OCI-LY7 (cell line): ENCODE results near the gene SUFU. TPM values are rescaled to one million over a fixed set of nuclear protein-coding genes. Genes with fewer than 3 reads are reported as not detected.

Source experiments
- BruUV-seq: library from RNA; stranded (reverse); fragments of 400-500 nt; replicated peaks from 2 replicates; lab custom pipeline; 2021; lab: Mats Ljungman, UMichigan
- CTCF ChIA-PET: fragments of 300-600 bp; sonication (Branson Sonifier 250); formaldehyde crosslinking; loops from one replicate; lab custom pipeline; 2022; ENCODE audit warnings: antibody characterized with exemption; ENCODE audit not compliant: unreplicated experiment; lab: Charles Lee
- POLR2A ChIA-PET: fragments of 300-600 bp; sonication (Branson Sonifier 250); formaldehyde crosslinking; loops from one replicate; lab custom pipeline; 2022; ENCODE audit warnings: antibody characterized with exemption; lab: Charles Lee
- DNase-seq: peaks from one replicate; pipeline ENCODE4 v3.0.0-alpha.2; 2015; ENCODE audit warnings: low spot score
- H2AFZ ChIP-seq: fragments of 200-600 bp; sonication (generic), shearing (Covaris generic); 2 replicates; pipeline ENCODE4 v1.6.1; 2014; ENCODE audit warnings: mild to moderate bottlenecking, antibody characterized with exemption, low read length, moderate library complexity
- H3K27ac ChIP-seq: fragments of 200-600 bp; sonication (generic); 2 replicates; pipeline ENCODE4 v1.5.1; 2014; ENCODE audit warnings: mixed run types, low read depth, mild to moderate bottlenecking, moderate library complexity, low read length, inconsistent platforms; ENCODE audit not compliant: poor library complexity, severe bottlenecking
- H3K36me3 ChIP-seq: fragments of 200-600 bp; sonication (generic); 2 replicates; pipeline ENCODE4 v1.6.1; 2014; ENCODE audit warnings: mild to moderate bottlenecking, antibody characterized with exemption, low read length, moderate library complexity, mixed read lengths; ENCODE audit not compliant: insufficient read depth
- H3K4me1 ChIP-seq: fragments of 200-600 bp; sonication (generic); 2 replicates; pipeline ENCODE4 v1.5.1; 2014; ENCODE audit warnings: mild to moderate bottlenecking, low read length; ENCODE audit not compliant: insufficient read depth, poor library complexity, severe bottlenecking
- H3K4me2 ChIP-seq: fragments of 200-600 bp; sonication (generic); 2 replicates; pipeline ENCODE4 v1.6.1; 2014; ENCODE audit warnings: mild to moderate bottlenecking, low read length
- H3K4me3 ChIP-seq: fragments of 200-600 bp; sonication (generic); 2 replicates; pipeline ENCODE4 v1.5.1; 2014; ENCODE audit warnings: mild to moderate bottlenecking, low read depth, low read length; ENCODE audit not compliant: poor library complexity, severe bottlenecking
- H3K79me2 ChIP-seq: fragments of 200-600 bp; sonication (generic); 2 replicates; pipeline ENCODE4 v1.6.1; 2016; ENCODE audit warnings: low read depth, mild to moderate bottlenecking, low read length, moderate library complexity, mixed read lengths; ENCODE audit not compliant: insufficient read depth
- H3K9me2 ChIP-seq: fragments of 200-600 bp; sonication (generic); 2 replicates; pipeline ENCODE4 v1.6.1; 2016; ENCODE audit warnings: mild to moderate bottlenecking, low read length, mixed read lengths; ENCODE audit not compliant: insufficient read depth
- H3K9me3 ChIP-seq: fragments of 200-600 bp; sonication (generic); 2 replicates; pipeline ENCODE4 v1.6.1; 2014; ENCODE audit warnings: mild to moderate bottlenecking, mixed run types, low read length, mixed read lengths
- H4K20me1 ChIP-seq: fragments of 200-600 bp; sonication (generic); 2 replicates; pipeline ENCODE4 v1.6.1; 2014; ENCODE audit warnings: mild to moderate bottlenecking, antibody characterized with exemption, low read length, moderate library complexity, mixed read lengths; ENCODE audit not compliant: insufficient read depth
- EZH2phosphoT487 ChIP-seq: fragments of 200-600 bp; sonication (generic); IDR thresholded peaks from 2 replicates; pipeline ENCODE4 v1.6.1; 2018; ENCODE audit warnings: low read depth, borderline replicate concordance, mild to moderate bottlenecking, mixed run types, antibody characterized with exemption, low read length, moderate library complexity, mixed read lengths
- intact Hi-C: fragments of 100-400 bp; cut with micrococcal nuclease; formaldehyde crosslinking; loops from one replicate; pipeline ENCODE4 v1.10.0; 2022; ENCODE audit not compliant: unreplicated experiment
- total RNA-seq, 2 experiments: library from RNA; depleted of rRNA in 1 of 2; stranded (reverse); fragments of >200 nt in 1 of 2; shearing (Covaris generic) in 1 of 2; gene quantifications; 2 replicates each; pipeline ENCODE4 v1.2.3, GENCODE V29; 2014 to 2022
- TF ChIP-seq, protein P1 (sequence below): fragments of 200-600 bp; sonication (generic); conservative IDR thresholded peaks from 2 replicates; pipeline ENCODE4 v1.5.1; 2014; ENCODE audit warnings: mild to moderate bottlenecking, antibody characterized with exemption, low read length, moderate library complexity, mixed read lengths

Gene SUFU
- total RNA-seq, 2 experiments from 2014 or later, result 4.9 to 10.0 TPM

GRCh38 chr10:102502337-102503151 lies 1.2 kb upstream of the SUFU start, which contains the start of gene ACTR1A:
TSS of gene ACTR1A (minus strand) at chr10:102502712. CDS start at chr10:102502647, 65 bp downstream.
- intact Hi-C loops, result loop anchor here (1.0 to 2.0 kb wide), 5 partner anchors 52 to 210 kb away; partner anchors contain the start of genes C10orf95 and FBXL15
- Histone ChIP-seq H2AFZ (peak within 1 kb of the TSS; percentile 73), H3K9me2 (no peaks in the 10 kb centered on the region), H3K4me2 (peak within 1 kb of the TSS; percentile 83), H3K79me2 (peaks cover 50% of the 10 kb centered on the region), H3K9me3 (no peaks in the 10 kb centered on the region), H3K27ac (peak within 1 kb of the TSS; percentile 64), H3K4me1 (peaks cover 20% of the 10 kb centered on the region), H4K20me1 (no peaks in the 10 kb centered on the region), H3K36me3 (peaks cover 9% of the 10 kb centered on the region; the same call in 1 of the 2 replicates), H3K4me3 (peak within 1 kb of the TSS; percentile 94)
- DNase-seq, result peak; percentile 99
- BruUV-seq, result no TSS peak
- CTCF ChIA-PET, result interaction anchor here (0.5 to 1.1 kb wide), 3 partner anchors 39 to 108 kb away, joined by 3 read pairs; no protein-coding TSS in a partner anchor
- POLR2A ChIA-PET, result interaction anchor here (1.4 to 1.5 kb wide), 2 partner anchors 9 to 81 kb away, joined by 3 to 10 read pairs; no protein-coding TSS in a partner anchor
- TF ChIP-seq, protein P1, sequence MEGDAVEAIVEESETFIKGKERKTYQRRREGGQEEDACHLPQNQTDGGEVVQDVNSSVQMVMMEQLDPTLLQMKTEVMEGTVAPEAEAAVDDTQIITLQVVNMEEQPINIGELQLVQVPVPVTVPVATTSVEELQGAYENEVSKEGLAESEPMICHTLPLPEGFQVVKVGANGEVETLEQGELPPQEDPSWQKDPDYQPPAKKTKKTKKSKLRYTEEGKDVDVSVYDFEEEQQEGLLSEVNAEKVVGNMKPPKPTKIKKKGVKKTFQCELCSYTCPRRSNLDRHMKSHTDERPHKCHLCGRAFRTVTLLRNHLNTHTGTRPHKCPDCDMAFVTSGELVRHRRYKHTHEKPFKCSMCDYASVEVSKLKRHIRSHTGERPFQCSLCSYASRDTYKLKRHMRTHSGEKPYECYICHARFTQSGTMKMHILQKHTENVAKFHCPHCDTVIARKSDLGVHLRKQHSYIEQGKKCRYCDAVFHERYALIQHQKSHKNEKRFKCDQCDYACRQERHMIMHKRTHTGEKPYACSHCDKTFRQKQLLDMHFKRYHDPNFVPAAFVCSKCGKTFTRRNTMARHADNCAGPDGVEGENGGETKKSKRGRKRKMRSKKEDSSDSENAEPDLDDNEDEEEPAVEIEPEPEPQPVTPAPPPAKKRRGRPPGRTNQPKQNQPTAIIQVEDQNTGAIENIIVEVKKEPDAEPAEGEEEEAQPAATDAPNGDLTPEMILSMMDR, result no peak
- TF ChIP-seq EZH2phosphoT487, result no peak

DNA sequence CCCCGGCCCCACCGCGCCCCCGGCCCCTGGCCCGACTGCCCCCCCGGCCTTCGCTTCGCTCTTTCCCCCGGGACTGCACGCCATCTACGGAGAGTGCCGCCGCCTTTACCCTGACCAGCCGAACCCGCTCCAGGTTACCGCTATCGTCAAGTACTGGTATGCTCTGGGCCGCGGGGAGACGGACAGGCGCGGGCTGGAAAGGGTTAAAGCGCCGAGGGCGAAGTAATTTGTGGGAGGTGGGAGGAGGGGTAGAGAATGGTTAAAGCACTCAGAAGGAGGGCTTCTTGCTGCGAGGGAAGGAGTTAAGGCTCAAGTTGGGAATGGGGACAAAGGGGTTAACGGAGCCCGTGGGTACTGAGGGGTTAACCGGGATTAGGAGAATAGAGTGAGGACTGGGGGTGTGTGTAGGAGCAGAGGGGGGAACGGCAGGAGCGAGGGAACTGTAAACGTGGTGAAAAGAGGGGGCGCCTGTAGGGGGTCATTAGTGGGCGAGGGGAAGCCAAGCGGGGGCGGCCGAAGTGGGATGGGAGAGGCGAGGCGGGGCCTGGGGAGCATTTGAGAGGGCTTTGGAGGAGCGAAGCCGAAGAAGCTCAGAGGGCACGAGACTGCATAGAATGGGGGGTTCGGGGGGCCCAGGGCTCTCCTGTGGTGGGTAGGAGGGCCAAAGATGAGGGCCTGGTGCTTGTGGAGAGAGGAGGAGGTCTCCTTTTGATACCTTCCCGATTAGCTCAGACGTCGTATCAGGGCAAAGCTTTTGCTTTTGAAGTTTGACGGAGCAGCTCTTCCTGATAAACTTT lies 605 bp downstream of the SUFU start:
- no peaks in the 10 kb centered on the region for H3K9me2 ChIP-seq
- peak overlapping the region; percentile 53 for H2AFZ ChIP-seq
- H3K4me3 ChIP-seq, result peak overlapping the region; percentile 98
- TF ChIP-seq, protein P1, result no peak
- no peak for TF ChIP-seq EZH2phosphoT487
- DNase-seq, result peak; percentile 23
- no peaks in the 10 kb centered on the region for H4K20me1 ChIP-seq
- peak overlapping the region; percentile 99 for H3K4me2 ChIP-seq
- BruUV-seq, result no TSS peak
- peaks cover 17% of the 10 kb centered on the region for H3K36me3 ChIP-seq
- intact Hi-C loops, result no loop called here
- H3K4me1 ChIP-seq, result peaks cover 20% of the 10 kb centered on the region
- peak overlapping the region; percentile 4 for H3K27ac ChIP-seq
- ChIA-PET CTCF (interaction anchor here (0.6 to 1.0 kb wide), 8 partner anchors 12 to 694 kb away, joined by 3 to 11 read pairs (median 3); no protein-coding TSS in a partner anchor), POLR2A (interaction anchor here (0.6 to 2.1 kb wide), 8 partner anchors 9 to 107 kb away, joined by 3 to 6 read pairs (median 3); partner anchors contain the start of gene FBXL15)
- H3K79me2 ChIP-seq, result peaks cover 32% of the 10 kb centered on the region
- H3K9me3 ChIP-seq, result no peaks in the 10 kb centered on the region
